Muscle of arm (tissue), 12 donors: Measurements from ENCODE around the gene DHRS7B. TPM values are rescaled to one million over a fixed set of nuclear protein-coding genes. Genes with fewer than 3 reads are reported as not detected.

ENCODE experiments used
- DNase-seq: peaks from one replicate; pipeline ENCODE4 v3.0.0-alpha.2; 2013
- polyA plus RNA-seq, 12 donors: library from polyadenylated mRNA; unstranded; fragments of 120-200 nt; gene quantifications; one replicate each; pipeline ENCODE4 v1.2.1, GENCODE V29; 2013; ENCODE audit not compliant: insufficient read length in 12 of 12

DHRS7B gene
- polyA plus RNA-seq, 12 donors, result 18.0 to 35.3 (median 25.6) TPM; not detected in 1

- DNase-seq, result no peak
These were observed 107.0 kb downstream of the DHRS7B start for GRCh38 chr17:21233581-21234347.

GRCh38 chr17:21235921-21236320 lies 109.2 kb downstream of the DHRS7B start:
- no peak for DNase-seq

GRCh38 chr17:21239680-21240368 lies 113.1 kb downstream of the DHRS7B start:
- DNase-seq, result no peak

GRCh38 chr17:21240369-21241055 lies 113.7 kb downstream of the DHRS7B start:
- no peak for DNase-seq

Other genes starting within 250 kb of the DHRS7B start
- 100 to 1,000 TPM; 152 to 223 (median 172) TPM for gene USP22, start 84.0 kb upstream of the DHRS7B start, polyA plus RNA-seq
- gene TMEM11, start 87.2 kb downstream of the DHRS7B start, polyA plus RNA-seq, result 10 to 100 TPM in 11 of 12 donors, not detected in 1; 22.8 to 36.8 (median 26.1) TPM
- gene NATD1, start 126.4 kb downstream of the DHRS7B start, polyA plus RNA-seq, result 10 to 100 TPM in 10 of 12 donors, 1 to 10 TPM in 1, not detected in 1; 9.9 to 26.2 (median 13.0) TPM
- gene MAP2K3, start 157.7 kb downstream of the DHRS7B start, polyA plus RNA-seq, result 10 to 100 TPM in 11 of 12 donors, not detected in 1; 18.1 to 34.2 (median 22.7) TPM
- gene KCNJ12, start 249.4 kb downstream of the DHRS7B start, polyA plus RNA-seq, result 10 to 100 TPM in 4 of 12 donors, 1 to 10 TPM in 7, not detected in 1; 2.6 to 20.1 (median 8.9) TPM